Tibial artery (tissue), 4 donors: ENCODE measurements around the gene HMCN2.

ENCODE experiments used
- DNase-seq, 2 donors: peaks; one replicate each; pipeline ENCODE4 v3.0.0-alpha.2; 2019
- H3K27ac ChIP-seq, 2 donors: fragments of 200-600 bp; sonication (generic) in 1 of 2; 1 replicate in 1 of 2; 2 replicates in 1 of 2; pipeline ENCODE4 v1.5.1; 2018 to 2019; ENCODE audit warnings: mild to moderate bottlenecking in 1 of 2
- H3K27me3 ChIP-seq, 2 donors: fragments of 200-600 bp; sonication (generic) in 1 of 2; one replicate each; pipeline versions ENCODE4 v1.5.1 to v1.6.0; 2016 to 2019
- H3K36me3 ChIP-seq, 3 donors: fragments of 200-600 bp; sonication (generic) in 2 of 3; one replicate each; pipeline ENCODE4 v1.5.1; 2016 to 2019; ENCODE audit warnings: mild to moderate bottlenecking in 2 of 3
- H3K4me1 ChIP-seq, 4 donors: fragments of 200-600 bp; sonication (generic) in 2 of 4; 1 replicate in 3 of 4; 2 replicates in 1 of 4; pipeline ENCODE4 v1.5.1; 2016 to 2019
- H3K4me3 ChIP-seq, 2 donors: fragments of 200-600 bp; sonication (generic) in 1 of 2; 1 replicate in 1 of 2; 2 replicates in 1 of 2; pipeline ENCODE4 v1.5.1; 2018 to 2019; ENCODE audit warnings: mild to moderate bottlenecking in 2 of 2
- H3K9me3 ChIP-seq, 3 donors: fragments of 200-600 bp; sonication (generic) in 1 of 3; one replicate each; pipeline ENCODE4 v1.5.1; 2016 to 2019
- intact Hi-C: fragments of 100-400 bp; cut with DNase I; formaldehyde crosslinking; loops from one replicate; pipeline ENCODE4 v1.15.0; 2023; ENCODE audit warnings: low total_unique reads
- TF ChIP-seq, protein P1 (sequence below), 2 experiments: fragments of 200-600 bp in 1 of 2; fragments of 450-650 bp in 1 of 2; IDR thresholded peaks; one replicate each; pipeline ENCODE4 v1.5.1; 2017 to 2019; ENCODE audit warnings: antibody characterized with exemption in 2 of 2, mild to moderate bottlenecking in 1 of 2, moderate library complexity in 1 of 2

Gene HMCN2

DNA sequence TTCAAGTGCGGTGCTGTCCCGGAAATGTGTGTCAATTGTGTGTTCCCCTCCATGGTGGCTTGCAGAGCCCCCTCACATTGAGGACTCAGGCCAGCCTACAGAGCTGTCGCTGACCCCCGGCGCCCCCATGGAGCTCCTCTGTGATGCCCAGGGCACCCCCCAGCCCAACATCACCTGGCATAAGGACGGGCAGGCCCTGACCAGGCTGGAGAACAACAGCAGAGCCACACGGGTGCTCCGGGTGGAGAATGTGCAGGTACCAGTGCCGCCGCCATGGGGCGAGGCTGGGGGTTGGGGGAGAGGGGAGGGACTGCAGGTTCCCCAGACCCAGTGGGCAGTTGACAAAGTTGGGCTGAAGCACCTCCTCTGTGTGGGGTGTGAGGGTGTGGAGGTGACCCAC is 128.8 kb downstream of the HMCN2 start:
- Histone ChIP-seq H3K27me3 (peaks cover 0 to 31% of the 10 kb centered on the region in 2 donors), H3K4me1 (no peaks in the 10 kb centered on the region), H3K9me3 (no peaks in the 10 kb centered on the region), H3K27ac (no peak overlapping the region), H3K4me3 (no peak overlapping the region), H3K36me3 (peaks cover 0 to 5% (median 0%) of the 10 kb centered on the region in 3 donors)
- TF ChIP-seq, protein P1, sequence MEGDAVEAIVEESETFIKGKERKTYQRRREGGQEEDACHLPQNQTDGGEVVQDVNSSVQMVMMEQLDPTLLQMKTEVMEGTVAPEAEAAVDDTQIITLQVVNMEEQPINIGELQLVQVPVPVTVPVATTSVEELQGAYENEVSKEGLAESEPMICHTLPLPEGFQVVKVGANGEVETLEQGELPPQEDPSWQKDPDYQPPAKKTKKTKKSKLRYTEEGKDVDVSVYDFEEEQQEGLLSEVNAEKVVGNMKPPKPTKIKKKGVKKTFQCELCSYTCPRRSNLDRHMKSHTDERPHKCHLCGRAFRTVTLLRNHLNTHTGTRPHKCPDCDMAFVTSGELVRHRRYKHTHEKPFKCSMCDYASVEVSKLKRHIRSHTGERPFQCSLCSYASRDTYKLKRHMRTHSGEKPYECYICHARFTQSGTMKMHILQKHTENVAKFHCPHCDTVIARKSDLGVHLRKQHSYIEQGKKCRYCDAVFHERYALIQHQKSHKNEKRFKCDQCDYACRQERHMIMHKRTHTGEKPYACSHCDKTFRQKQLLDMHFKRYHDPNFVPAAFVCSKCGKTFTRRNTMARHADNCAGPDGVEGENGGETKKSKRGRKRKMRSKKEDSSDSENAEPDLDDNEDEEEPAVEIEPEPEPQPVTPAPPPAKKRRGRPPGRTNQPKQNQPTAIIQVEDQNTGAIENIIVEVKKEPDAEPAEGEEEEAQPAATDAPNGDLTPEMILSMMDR (IDR thresholded peaks at IDR 0.05), result no peak
- DNase-seq, result no peak
- intact Hi-C loops, result no loop called here

DNA sequence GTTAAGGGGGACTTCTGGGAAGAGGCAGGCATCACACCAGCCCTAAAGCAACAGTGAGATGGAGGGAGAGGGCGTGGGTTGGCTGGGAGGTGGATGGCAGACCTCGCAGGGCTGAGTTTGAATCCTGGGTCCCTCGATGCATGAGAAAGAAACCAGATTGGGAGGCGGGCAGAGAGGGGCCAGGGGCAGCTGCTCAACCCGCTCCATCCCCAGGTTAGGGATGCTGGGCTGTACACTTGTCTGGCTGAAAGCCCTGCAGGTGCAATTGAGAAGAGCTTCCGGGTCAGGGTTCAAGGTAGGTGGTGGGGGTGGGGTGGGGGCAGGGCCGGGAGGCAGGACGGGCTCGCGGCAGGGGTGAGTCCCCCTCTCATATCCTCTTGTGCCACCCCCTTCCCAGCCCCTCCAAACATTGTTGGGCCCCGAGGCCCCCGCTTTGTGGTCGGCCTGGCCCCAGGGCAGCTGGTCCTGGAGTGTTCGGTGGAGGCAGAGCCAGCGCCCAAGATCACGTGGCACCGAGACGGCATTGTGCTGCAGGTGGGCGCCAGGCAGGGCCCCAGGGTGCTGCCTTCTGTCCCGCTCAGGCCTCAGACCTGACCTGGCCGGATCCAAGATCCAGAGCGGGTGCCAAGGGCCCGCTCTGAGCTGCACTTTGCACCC is 129.4 kb downstream of the HMCN2 start:
- DNase-seq, result no peak
- TF ChIP-seq, protein P1 (IDR thresholded peaks at IDR 0.05), result no peak
- Histone ChIP-seq H3K27ac (no peak overlapping the region), H3K4me3 (no peak overlapping the region), H3K9me3 (no peaks in the 10 kb centered on the region), H3K27me3 (peaks cover 0 to 31% of the 10 kb centered on the region in 2 donors), H3K36me3 (peaks cover 0 to 5% (median 0%) of the 10 kb centered on the region in 3 donors), H3K4me1 (no peaks in the 10 kb centered on the region)
- intact Hi-C loops, result no loop called here

DNA sequence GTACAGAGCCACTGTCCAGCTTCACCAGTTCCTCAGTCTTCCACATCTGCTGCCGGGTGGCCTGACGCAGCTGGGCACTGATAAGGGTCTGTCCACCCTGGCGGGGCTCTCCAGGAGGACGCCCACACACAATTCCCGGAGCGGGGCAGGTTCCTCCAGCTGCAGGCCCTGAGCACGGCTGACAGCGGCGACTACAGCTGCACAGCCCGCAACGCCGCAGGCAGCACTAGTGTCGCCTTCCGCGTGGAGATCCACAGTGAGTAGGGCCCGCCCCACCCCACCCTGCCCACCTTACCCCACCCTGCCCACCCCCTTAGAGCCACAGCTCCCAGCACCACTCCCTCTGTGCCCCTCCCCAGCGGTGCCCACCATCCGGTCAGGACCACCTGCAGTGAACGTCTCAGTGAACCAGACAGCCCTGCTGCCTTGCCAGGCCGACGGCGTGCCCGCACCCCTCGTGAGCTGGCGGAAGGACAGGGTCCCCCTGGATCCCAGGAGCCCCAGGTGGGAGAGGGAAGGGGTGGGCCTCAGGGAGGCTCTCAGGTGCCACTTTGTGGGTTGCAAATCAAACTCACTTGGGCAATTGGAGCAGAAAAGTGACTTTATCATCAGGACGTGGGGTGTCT is 130.4 kb downstream of the HMCN2 start:
- H3K4me1 ChIP-seq, result no peaks in the 10 kb centered on the region
- peaks cover 0 to 29% of the 10 kb centered on the region in 2 donors for H3K27me3 ChIP-seq
- H3K36me3 ChIP-seq, result peaks cover 0 to 3% (median 0%) of the 10 kb centered on the region in 3 donors
- H3K27ac ChIP-seq, result no peak overlapping the region
- H3K4me3 ChIP-seq, result no peak overlapping the region
- H3K9me3 ChIP-seq, result no peaks in the 10 kb centered on the region
- intact Hi-C loops, result no loop called here
- TF ChIP-seq, protein P1 (IDR thresholded peaks at IDR 0.05), result no peak
- DNase-seq, result no peak

DNA sequence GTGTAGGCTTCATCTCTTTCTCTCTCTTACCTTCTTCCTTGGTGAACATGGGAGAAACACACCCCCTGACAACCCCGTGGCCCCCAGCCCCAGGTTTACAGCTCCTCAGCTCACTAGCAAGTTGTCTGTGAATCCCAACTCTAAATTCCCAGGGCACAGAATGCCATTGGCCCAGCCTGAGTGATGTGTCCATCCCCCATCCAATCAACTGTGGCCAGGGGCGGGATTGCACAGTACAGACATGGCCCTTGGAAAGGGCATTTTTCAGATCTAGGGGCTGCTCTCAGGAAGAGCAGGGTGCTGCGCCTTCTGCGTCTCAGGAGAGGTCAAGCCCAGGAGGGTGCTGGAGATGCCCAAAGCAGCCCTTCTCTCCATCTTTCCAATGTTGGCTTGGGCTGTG is 131.0 kb downstream of the HMCN2 start:
- TF ChIP-seq, protein P1 (IDR thresholded peaks at IDR 0.05), result no peak
- intact Hi-C loops, result no loop called here
- no peaks in the 10 kb centered on the region for H3K9me3 ChIP-seq
- no peaks in the 10 kb centered on the region for H3K36me3 ChIP-seq
- DNase-seq, result no peak
- no peaks in the 10 kb centered on the region for H3K4me1 ChIP-seq
- H3K27ac ChIP-seq, result no peak overlapping the region
- no peak overlapping the region for H3K4me3 ChIP-seq
- H3K27me3 ChIP-seq, result peaks cover 0 to 22% of the 10 kb centered on the region in 2 donors

DNA sequence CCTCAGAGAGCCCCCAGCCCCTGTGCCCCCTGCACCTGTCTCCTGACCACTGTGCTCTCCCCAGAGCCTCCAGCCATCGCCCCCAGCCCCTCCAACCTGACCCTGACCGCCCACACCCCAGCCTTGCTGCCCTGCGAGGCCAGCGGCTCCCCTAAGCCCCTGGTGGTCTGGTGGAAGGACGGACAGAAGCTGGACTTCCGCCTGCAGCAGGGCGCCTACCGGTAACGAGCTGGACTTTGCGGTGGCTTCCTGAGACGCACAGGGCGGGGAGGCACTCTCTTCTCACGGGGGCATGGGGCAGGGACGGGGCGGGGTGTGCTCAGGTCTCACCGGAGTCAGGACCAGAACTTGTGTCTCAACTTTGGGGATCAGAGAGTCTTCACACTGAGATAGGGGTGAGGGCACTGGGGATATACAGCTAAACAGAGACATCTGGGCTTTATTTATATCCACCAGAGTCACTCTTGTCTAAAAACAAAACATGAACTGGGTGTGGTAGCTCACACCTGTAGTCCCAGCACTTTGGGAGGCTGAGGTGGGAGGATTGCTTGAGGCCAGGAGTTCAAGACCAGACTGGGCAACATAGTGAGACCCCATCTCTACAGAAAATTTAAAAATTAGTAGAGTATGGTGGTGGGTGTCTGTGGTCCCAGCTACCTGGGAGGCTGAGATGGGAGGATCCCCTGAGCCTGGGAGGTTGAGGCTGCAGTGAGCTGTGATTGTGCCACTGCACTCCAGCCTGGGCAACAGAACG is 133.1 kb downstream of the HMCN2 start:
- no peaks in the 10 kb centered on the region for H3K9me3 ChIP-seq
- no peak overlapping the region for H3K27ac ChIP-seq
- H3K27me3 ChIP-seq, result peaks cover 0 to 19% of the 10 kb centered on the region in 2 donors
- intact Hi-C loops, result no loop called here
- H3K4me1 ChIP-seq, result no peaks in the 10 kb centered on the region
- no peak overlapping the region for H3K4me3 ChIP-seq
- TF ChIP-seq, protein P1 (IDR thresholded peaks at IDR 0.05), result no peak
- no peak for DNase-seq
- no peaks in the 10 kb centered on the region for H3K36me3 ChIP-seq
